ENCODE measurements around the gene PLEKHG2.

- TF ChIP-seq CTCF (conservative IDR thresholded peaks at IDR 0.05 in 1 of 2, IDR thresholded peaks at IDR 0.05 in 1 of 2; ENCODE audit: low read depth in 1 of 2, low read length in 2 of 2) (no peak), EZH2 (IDR thresholded peaks at IDR 0.05; ENCODE audit: low read length, missing control alignments) (no peak)
Observed at GRCh38 chr19:39471756-39472536, 59.5 kb downstream of the PLEKHG2 start.
